HepG2 (cell line): ENCODE measurements around the gene PPP1R9A. TPM values are rescaled to one million over a fixed set of nuclear protein-coding genes. Genes with fewer than 3 reads are reported as not detected.

Source experiments
- ATAC-seq: fragments of 200-7000 bp; cut with Tn5 transposase; 3 replicates; pipeline ENCODE4 v1.9.1; 2020; ENCODE audit warnings: mild to moderate bottlenecking, moderate library complexity
- BruUV-seq: library from RNA; stranded (reverse); fragments of 400-500 nt; replicated peaks from 2 replicates; lab custom pipeline; 2021; lab: Mats Ljungman, UMichigan
- CTCF ChIA-PET: fragments of 300-600 bp; formaldehyde crosslinking; extraction: SDS; loops from one replicate; lab custom pipeline; 2021; ENCODE audit warnings: low total read pairs, inconsistent platforms, low intra/inter-chr PET ratio; lab: Yijun Ruan, JAX
- POLR2A ChIA-PET: fragments of 350-600 bp; sonication (Branson Sonifier 250); formaldehyde crosslinking; loops from one replicate; lab custom pipeline; 2020; ENCODE audit warnings: antibody characterized with exemption, inconsistent platforms; lab: Yijun Ruan, JAX
- DNase-seq: peaks from one replicate; pipeline ENCODE4 v3.0.0-alpha.2; 2015; ENCODE audit warnings: low spot score
- FAIRE-seq: peaks from 3 replicates; lab custom pipeline; 2011; peaks lifted over from hg19 to GRCh38; lab: Jason Lieb, UNC
- H2AFZ ChIP-seq: one replicate; pipeline ENCODE4 v1.6.1; 2011; ENCODE audit warnings: low read length, inconsistent platforms
- H3K27ac ChIP-seq: fragments of 300-600 bp; 3 replicates; pipeline ENCODE4 v1.8.0; 2011; ENCODE audit warnings: mixed run types, mild to moderate bottlenecking, mixed read lengths, low read length, inconsistent platforms; ENCODE audit not compliant: insufficient read depth; ENCODE audit errors: extremely low read length
- H3K27me3 ChIP-seq, 2 experiments: fragments of 200-600 bp in 1 of 2; 2 replicates in 1 of 2; 3 replicates in 1 of 2; pipeline versions ENCODE4 v1.6.0 to v1.8.0; 2011; ENCODE audit warnings: low read length in 2 of 2, mild to moderate bottlenecking in 2 of 2, moderate library complexity in 2 of 2, inconsistent platforms in 1 of 2; ENCODE audit not compliant: insufficient read depth in 2 of 2, control insufficient read depth in 1 of 2
- H3K36me3 ChIP-seq, 2 experiments: fragments of 200-600 bp in 1 of 2; replicated peaks in 1 of 2; 2 replicates in 1 of 2; 3 replicates in 1 of 2; pipeline versions ENCODE4 v1.5.1 to v1.8.0; 2011; ENCODE audit warnings: low read length in 2 of 2, inconsistent platforms in 1 of 2; ENCODE audit not compliant: insufficient read depth in 2 of 2, control insufficient read depth in 1 of 2
- H3K4me1 ChIP-seq: 2 replicates; pipeline ENCODE4 v1.5.1; 2012; ENCODE audit warnings: low read length, inconsistent platforms; ENCODE audit not compliant: insufficient read depth
- H3K4me2 ChIP-seq: 2 replicates; pipeline ENCODE4 v1.6.0; 2011; ENCODE audit warnings: low read depth, low read length, inconsistent platforms
- H3K4me3 ChIP-seq, 3 experiments: fragments of 200-600 bp in 1 of 3; sonication (generic), shearing (Covaris generic) in 1 of 3; replicated peaks in 1 of 3; 2 replicates each; pipeline ENCODE4 v1.5.1; 2011 to 2016; ENCODE audit warnings: low read length in 3 of 3, inconsistent platforms in 2 of 3, low read depth in 2 of 3, mild to moderate bottlenecking in 2 of 3, control low read depth in 1 of 3, mixed read lengths in 1 of 3; ENCODE audit not compliant: insufficient read depth in 1 of 3
- H3K79me2 ChIP-seq: one replicate; pipeline ENCODE4 v1.6.1; 2011; ENCODE audit warnings: low read length, inconsistent platforms; ENCODE audit not compliant: insufficient read depth
- H3K9ac ChIP-seq: 2 replicates; pipeline ENCODE4 v1.6.0; 2011; ENCODE audit warnings: mild to moderate bottlenecking, low read depth, low read length, inconsistent platforms; ENCODE audit not compliant: insufficient read depth
- H3K9me3 ChIP-seq: 2 replicates; pipeline ENCODE4 v1.5.1; 2012; ENCODE audit warnings: mild to moderate bottlenecking, low read length
- H4K20me1 ChIP-seq: 2 replicates; pipeline ENCODE4 v1.6.0; 2011; ENCODE audit warnings: inconsistent platforms, mild to moderate bottlenecking, low read length, moderate library complexity; ENCODE audit not compliant: insufficient read depth
- ARNT2 ChIP-seq: sonication (generic); formaldehyde crosslinking; IDR thresholded peaks from 2 replicates; pipeline ENCODE4 v1.8.0; 2022; ENCODE audit warnings: mild to moderate bottlenecking, low read depth, missing genetic modification reagents, moderate library complexity
- DNMT3B ChIP-seq: conservative IDR thresholded peaks from 2 replicates; pipeline ENCODE4 v1.6.1; 2016; ENCODE audit warnings: missing biosample characterization, control low read depth
- ELF1 ChIP-seq: sonication (generic); formaldehyde crosslinking; IDR thresholded peaks from 2 replicates; pipeline ENCODE4 v1.4.0; 2020; ENCODE audit warnings: missing genetic modification reagents
- FOXC1 ChIP-seq: sonication (generic); formaldehyde crosslinking; IDR thresholded peaks from 2 replicates; pipeline ENCODE4 v1.8.0; 2022; ENCODE audit warnings: mild to moderate bottlenecking, missing genetic modification reagents, borderline replicate concordance
- HDAC1 ChIP-seq: sonication (generic); formaldehyde crosslinking; IDR thresholded peaks from 2 replicates; pipeline ENCODE4 v1.5.1; 2020; ENCODE audit warnings: mild to moderate bottlenecking, missing genetic modification reagents
- MBD4 ChIP-seq: IDR thresholded peaks from 2 replicates; pipeline ENCODE4 v1.6.1; 2012; ENCODE audit warnings: low read length, inconsistent platforms, borderline replicate concordance
- PITX1 ChIP-seq: sonication (generic); formaldehyde crosslinking; IDR thresholded peaks from 2 replicates; pipeline ENCODE4 v1.5.1; 2020; ENCODE audit warnings: mild to moderate bottlenecking, missing genetic modification reagents
- TMF1 ChIP-seq: sonication (generic); formaldehyde crosslinking; IDR thresholded peaks from 2 replicates; pipeline ENCODE4 v1.8.1; 2022; ENCODE audit warnings: low read depth, missing genetic modification reagents
- ZNF138 ChIP-seq: sonication (generic); formaldehyde crosslinking; IDR thresholded peaks from 2 replicates; pipeline ENCODE4 v1.5.0; 2020; ENCODE audit warnings: mild to moderate bottlenecking, low read depth, missing genetic modification reagents
- ZNF34 ChIP-seq: sonication (generic); formaldehyde crosslinking; IDR thresholded peaks from 2 replicates; pipeline ENCODE4 v1.4.0; 2020; ENCODE audit warnings: mild to moderate bottlenecking, missing genetic modification reagents, borderline replicate concordance
- ZNF724P ChIP-seq: sonication (generic); formaldehyde crosslinking; IDR thresholded peaks from 2 replicates; pipeline ENCODE4 v1.8.0; 2022; ENCODE audit warnings: missing genetic modification reagents, borderline replicate concordance
- ZNF768 ChIP-seq: sonication (generic); formaldehyde crosslinking; IDR thresholded peaks from 2 replicates; pipeline ENCODE4 v1.4.0; 2020; ENCODE audit warnings: missing genetic modification reagents
- ZNF781 ChIP-seq: sonication (generic); formaldehyde crosslinking; IDR thresholded peaks from 2 replicates; pipeline ENCODE4 v1.5.1; 2020; ENCODE audit warnings: borderline replicate concordance, mild to moderate bottlenecking, missing genetic modification reagents; ENCODE audit errors: not compliant biosample characterization
- WGBS: methylation state at CpG from one replicate; pipeline ENCODE4 v1.1.6; 2017; ENCODE audit warnings: low lambda C conversion rate; 5-methylcytosine and 5-hydroxymethylcytosine counted together
- in situ Hi-C: cut with HindIII; loops from 2 replicates; pipeline ENCODE4 v1.10.0; 2017; ENCODE audit warnings: low pct_unique_long_range_greater_than_20kb; ENCODE audit not compliant: extremely low pct_ligation_motif_present
- intact Hi-C: fragments of 100-400 bp; cut with micrococcal nuclease; formaldehyde crosslinking; loops from one replicate; pipeline ENCODE4 v1.10.0; 2022; ENCODE audit not compliant: unreplicated experiment
- polyA plus RNA-seq, 8 experiments: library from polyadenylated mRNA; depleted of rRNA in 3 of 8; stranded (reverse) in 7 of 8; unstranded in 1 of 8; fragments of >200 nt; fragmentation: Illumina TruSeq in 4 of 8; extraction: Trizol in 4 of 8; gene quantifications; 2 replicates each; pipeline versions ENCODE4 v1.2.1 to v1.2.3, GENCODE V29; 2011 to 2016; ENCODE audit warnings: low read depth in 4 of 8, missing spikeins in 1 of 8, mixed read lengths in 1 of 8; ENCODE audit not compliant: insufficient read depth in 1 of 8
- total RNA-seq, 5 experiments: library from RNA; depleted of rRNA; stranded (reverse); fragments of >200 nt; fragmentation: Illumina TruSeq; extraction: Trizol; gene quantifications; 2 replicates each; pipeline ENCODE4 v1.2.3, GENCODE V29; 2016; ENCODE audit warnings: low read depth in 1 of 5
- TF ChIP-seq, protein P1 (sequence below): IDR thresholded peaks from 2 replicates; pipeline ENCODE4 v1.6.1; 2012; ENCODE audit warnings: inconsistent platforms
- TF ChIP-seq, protein P2 (sequence below), 2 experiments: sonication (generic) in 1 of 2; formaldehyde crosslinking in 1 of 2; IDR thresholded peaks; 2 replicates each; pipeline versions ENCODE4 v1.4.0 to v1.6.1; 2016 to 2020; ENCODE audit warnings: borderline replicate concordance in 1 of 2, low read depth in 1 of 2, mild to moderate bottlenecking in 1 of 2, missing genetic modification reagents in 1 of 2
- TF ChIP-seq, protein P3 (sequence below): IDR thresholded peaks from 2 replicates; pipeline ENCODE4 v1.6.1; 2016; ENCODE audit warnings: control low read depth

Gene PPP1R9A
- total and polyA plus RNA-seq, 2 of the 13 experiments (the other 11 are each of a cell fraction or from before 2014, with no cell fraction given) = 11.4 to 31.9 TPM

DNA sequence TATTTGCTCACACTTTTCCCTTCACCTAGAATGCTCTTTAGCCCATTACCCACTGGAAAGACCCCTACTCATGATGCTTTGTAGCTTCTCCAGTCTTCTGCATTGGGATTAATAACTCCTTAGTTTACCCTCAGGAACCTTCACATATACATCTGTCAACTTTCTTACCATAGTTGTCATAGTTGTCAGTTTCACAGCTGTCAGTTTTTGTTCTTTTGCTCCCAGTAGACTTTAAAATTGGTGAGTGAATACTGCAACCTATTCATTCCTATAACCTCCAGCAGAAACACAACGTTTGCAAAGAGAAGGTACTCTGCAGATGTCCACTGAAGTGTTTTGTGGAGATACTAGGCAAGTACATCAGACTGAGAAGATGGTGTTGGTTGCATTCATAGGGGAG is 414.3 kb downstream of the PPP1R9A start (continued):
- TF ChIP-seq ZNF724P = no peak
- no peak for TF ChIP-seq HDAC1 (CRISPR knock-in tag)
- TF ChIP-seq ZNF34 (CRISPR knock-in tag) = no peak
- TF ChIP-seq TMF1 (CRISPR knock-in tag) = no peak
- no peak for TF ChIP-seq ELF1 (CRISPR knock-in tag)
- TF ChIP-seq, all 625 proteins: peak for 0

DNA sequence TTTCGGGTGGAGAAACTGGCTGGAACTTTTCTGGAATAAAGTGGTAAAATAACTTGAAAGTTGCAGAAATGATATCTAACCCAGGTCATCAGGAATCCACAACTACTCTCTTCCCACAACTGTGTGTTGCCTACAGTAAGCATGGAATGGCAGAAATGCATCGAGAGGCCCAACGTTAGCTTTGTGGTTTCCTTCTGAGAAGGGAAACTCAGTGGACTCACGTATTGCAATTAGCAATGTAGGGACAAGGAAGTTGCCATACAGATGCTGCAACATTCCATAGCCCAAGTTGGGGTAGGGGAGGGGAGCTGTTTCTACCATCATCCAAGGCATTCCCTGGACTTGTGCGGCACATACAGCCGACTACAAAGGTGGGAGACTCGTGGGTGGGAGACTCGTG is 415.0 kb downstream of the PPP1R9A start:
- Histone ChIP-seq H3K9me3 (no peaks in the 10 kb centered on the region), H3K36me3 (no peaks in the 10 kb centered on the region), H3K27ac (no peak overlapping the region), H4K20me1 (no peaks in the 10 kb centered on the region), H3K4me3 (no peak overlapping the region), H2AFZ (no peak overlapping the region), H3K9ac (no peak overlapping the region), H3K27me3 (no peaks in the 10 kb centered on the region; a peak in 1 of 5 replicates), H3K4me2 (no peak overlapping the region), H3K4me1 (peaks cover 43% of the 10 kb centered on the region), H3K79me2 (no peaks in the 10 kb centered on the region)
- ATAC-seq (no peak), FAIRE-seq (no peak), DNase-seq (no peak)
- WGBS = 11% methylated on average over 3 of the region's 8 CpGs
- BruUV-seq = no TSS peak
- intact Hi-C loops (no loop called here), in situ Hi-C loops (no loop called here)
- ChIA-PET POLR2A (no interaction called here), CTCF (no interaction called here)
- TF ChIP-seq FOXC1 = no peak
- TF ChIP-seq MBD4 = no peak
- TF ChIP-seq, protein P1, sequence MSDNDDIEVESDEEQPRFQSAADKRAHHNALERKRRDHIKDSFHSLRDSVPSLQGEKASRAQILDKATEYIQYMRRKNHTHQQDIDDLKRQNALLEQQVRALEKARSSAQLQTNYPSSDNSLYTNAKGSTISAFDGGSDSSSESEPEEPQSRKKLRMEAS = no peak
- TF ChIP-seq, protein P2, sequence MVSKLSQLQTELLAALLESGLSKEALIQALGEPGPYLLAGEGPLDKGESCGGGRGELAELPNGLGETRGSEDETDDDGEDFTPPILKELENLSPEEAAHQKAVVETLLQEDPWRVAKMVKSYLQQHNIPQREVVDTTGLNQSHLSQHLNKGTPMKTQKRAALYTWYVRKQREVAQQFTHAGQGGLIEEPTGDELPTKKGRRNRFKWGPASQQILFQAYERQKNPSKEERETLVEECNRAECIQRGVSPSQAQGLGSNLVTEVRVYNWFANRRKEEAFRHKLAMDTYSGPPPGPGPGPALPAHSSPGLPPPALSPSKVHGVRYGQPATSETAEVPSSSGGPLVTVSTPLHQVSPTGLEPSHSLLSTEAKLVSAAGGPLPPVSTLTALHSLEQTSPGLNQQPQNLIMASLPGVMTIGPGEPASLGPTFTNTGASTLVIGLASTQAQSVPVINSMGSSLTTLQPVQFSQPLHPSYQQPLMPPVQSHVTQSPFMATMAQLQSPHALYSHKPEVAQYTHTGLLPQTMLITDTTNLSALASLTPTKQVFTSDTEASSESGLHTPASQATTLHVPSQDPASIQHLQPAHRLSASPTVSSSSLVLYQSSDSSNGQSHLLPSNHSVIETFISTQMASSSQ (IDR thresholded peaks at IDR 0.05; ENCODE audit: low read depth) = no peak
- TF ChIP-seq, protein P2 (CRISPR knock-in tag; IDR thresholded peaks at IDR 0.05; ENCODE audit: borderline replicate concordance) = no peak
- no peak for TF ChIP-seq ZNF768 (CRISPR knock-in tag)
- TF ChIP-seq PITX1 (CRISPR knock-in tag) = no peak
- TF ChIP-seq ARNT2 (CRISPR knock-in tag) = no peak
- TF ChIP-seq ZNF138 (CRISPR knock-in tag) = no peak
- TF ChIP-seq ZNF781 (CRISPR knock-in tag) = no peak
- TF ChIP-seq DNMT3B (CRISPR knock-in tag) = no peak
- TF ChIP-seq, protein P3, sequence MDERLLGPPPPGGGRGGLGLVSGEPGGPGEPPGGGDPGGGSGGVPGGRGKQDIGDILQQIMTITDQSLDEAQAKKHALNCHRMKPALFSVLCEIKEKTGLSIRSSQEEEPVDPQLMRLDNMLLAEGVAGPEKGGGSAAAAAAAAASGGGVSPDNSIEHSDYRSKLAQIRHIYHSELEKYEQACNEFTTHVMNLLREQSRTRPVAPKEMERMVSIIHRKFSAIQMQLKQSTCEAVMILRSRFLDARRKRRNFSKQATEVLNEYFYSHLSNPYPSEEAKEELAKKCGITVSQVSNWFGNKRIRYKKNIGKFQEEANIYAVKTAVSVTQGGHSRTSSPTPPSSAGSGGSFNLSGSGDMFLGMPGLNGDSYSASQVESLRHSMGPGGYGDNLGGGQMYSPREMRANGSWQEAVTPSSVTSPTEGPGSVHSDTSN (CRISPR knock-in tag) = no peak
